HG03103 (cell line): ENCODE measurements around the gene FURIN.
"Not testable (repeated sequence)": the region's sequence is repeated elsewhere in the genome, so short reads cannot be mapped to it uniquely, and the experiment has no call there.

Experiments
- ATAC-seq: cut with Tn5 transposase; IDR thresholded peaks from one replicate; pipeline ENCODE4 v1.9.1; 2021; ENCODE audit warnings: low read depth; ENCODE audit not compliant: unreplicated experiment

FURIN gene

DNA sequence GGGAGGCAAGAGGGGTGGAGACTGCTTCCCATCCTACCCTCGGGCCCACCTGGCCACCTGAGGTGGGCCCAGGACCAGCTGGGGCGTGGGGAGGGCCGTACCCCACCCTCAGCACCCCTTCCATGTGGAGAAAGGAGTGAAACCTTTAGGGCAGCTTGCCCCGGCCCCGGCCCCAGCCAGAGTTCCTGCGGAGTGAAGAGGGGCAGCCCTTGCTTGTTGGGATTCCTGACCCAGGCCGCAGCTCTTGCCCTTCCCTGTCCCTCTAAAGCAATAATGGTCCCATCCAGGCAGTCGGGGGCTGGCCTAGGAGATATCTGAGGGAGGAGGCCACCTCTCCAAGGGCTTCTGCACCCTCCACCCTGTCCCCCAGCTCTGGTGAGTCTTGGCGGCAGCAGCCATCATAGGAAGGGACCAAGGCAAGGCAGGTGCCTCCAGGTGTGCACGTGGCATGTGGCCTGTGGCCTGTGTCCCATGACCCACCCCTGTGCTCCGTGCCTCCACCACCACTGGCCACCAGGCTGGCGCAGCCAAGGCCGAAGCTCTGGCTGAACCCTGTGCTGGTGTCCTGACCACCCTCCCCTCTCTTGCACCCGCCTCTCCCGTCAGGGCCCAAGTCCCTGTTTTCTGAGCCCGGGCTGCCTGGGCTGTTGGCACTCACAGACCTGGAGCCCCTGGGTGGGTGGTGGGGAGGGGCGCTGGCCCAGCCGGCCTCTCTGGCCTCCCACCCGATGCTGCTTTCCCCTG lies 13.8 kb downstream of the FURIN start:
- no peak for ATAC-seq

DNA sequence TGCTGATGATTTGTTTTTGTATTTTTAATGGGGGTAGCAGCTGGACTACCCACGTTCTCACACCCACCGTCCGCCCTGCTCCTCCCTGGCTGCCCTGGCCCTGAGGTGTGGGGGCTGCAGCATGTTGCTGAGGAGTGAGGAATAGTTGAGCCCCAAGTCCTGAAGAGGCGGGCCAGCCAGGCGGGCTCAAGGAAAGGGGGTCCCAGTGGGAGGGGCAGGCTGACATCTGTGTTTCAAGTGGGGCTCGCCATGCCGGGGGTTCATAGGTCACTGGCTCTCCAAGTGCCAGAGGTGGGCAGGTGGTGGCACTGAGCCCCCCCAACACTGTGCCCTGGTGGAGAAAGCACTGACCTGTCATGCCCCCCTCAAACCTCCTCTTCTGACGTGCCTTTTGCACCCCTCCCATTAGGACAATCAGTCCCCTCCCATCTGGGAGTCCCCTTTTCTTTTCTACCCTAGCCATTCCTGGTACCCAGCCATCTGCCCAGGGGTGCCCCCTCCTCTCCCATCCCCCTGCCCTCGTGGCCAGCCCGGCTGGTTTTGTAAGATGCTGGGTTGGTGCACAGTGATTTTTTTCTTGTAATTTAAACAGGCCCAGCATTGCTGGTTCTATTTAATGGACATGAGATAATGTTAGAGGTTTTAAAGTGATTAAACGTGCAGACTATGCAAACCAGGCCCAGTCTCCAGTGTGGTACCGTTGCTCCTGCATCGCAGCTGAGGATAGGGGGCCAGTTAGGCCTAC lies 14.6 kb downstream of the FURIN start:
- no peak for ATAC-seq

DNA sequence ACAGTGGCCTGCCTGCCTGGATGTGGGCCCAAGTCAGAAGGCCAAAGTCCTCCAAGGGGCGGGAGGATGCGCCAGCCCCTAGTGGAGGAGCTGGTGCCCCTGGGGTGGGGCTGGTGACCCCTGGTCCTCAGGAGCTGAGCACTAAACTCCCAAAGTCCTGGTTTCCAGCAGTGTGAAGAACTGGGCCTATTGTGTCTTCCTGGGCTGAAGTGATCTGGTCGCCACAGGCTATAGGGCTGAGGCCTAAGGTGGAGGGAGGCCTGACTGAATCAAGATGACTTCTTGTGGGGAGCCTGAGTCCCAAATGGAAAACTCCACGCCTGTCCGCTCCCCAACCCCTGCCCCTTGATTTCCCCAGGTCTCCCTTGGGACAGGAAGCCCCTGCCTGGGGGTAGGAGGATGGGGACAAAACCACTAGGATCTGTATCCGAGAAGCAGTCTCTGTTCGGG lies 15.2 kb downstream of the FURIN start:
- no peak for ATAC-seq

DNA sequence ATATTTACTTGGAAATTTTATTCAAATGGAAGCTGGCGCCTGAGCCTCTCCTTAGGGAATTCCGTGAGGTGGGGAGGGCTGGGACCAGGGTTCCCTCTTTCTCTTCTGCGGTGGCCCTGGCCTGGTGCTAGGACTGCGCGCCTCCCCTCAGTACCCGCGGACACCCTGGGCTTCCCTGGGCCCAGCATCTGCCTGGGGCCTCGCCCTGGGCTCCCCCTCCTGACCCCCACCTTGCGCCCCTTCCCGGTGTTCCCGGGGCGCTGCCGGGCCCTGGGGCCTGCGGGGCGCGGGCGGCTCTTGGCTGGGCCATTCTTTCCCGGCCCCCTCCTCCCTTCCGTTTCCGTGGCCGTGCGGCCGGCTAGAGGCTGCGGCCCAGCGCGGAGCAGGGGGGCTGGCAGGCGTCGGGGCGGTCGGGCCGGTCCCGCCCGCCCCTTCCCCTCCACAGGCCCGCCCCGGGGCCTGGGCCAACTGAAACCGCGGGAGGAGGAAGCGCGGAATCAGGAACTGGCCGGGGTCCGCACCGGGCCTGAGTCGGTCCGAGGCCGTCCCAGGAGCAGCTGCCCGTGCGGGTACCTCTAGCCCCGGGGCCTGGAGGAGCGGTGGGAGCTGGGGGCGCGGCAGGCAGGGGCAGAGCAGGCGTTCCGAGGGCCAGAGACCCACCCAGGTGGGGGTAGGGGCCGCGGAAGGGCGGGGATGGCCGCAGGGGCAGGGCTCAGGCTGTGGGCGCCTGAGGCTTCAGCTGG lies 15.8 kb downstream of the FURIN start, which contains the start of gene FES:
Gene FES (plus strand): TSS at position 529 of the 743 bp plus-strand sequence. CDS start 542 bp downstream, outside the sequence.
- ATAC-seq: no peak

DNA sequence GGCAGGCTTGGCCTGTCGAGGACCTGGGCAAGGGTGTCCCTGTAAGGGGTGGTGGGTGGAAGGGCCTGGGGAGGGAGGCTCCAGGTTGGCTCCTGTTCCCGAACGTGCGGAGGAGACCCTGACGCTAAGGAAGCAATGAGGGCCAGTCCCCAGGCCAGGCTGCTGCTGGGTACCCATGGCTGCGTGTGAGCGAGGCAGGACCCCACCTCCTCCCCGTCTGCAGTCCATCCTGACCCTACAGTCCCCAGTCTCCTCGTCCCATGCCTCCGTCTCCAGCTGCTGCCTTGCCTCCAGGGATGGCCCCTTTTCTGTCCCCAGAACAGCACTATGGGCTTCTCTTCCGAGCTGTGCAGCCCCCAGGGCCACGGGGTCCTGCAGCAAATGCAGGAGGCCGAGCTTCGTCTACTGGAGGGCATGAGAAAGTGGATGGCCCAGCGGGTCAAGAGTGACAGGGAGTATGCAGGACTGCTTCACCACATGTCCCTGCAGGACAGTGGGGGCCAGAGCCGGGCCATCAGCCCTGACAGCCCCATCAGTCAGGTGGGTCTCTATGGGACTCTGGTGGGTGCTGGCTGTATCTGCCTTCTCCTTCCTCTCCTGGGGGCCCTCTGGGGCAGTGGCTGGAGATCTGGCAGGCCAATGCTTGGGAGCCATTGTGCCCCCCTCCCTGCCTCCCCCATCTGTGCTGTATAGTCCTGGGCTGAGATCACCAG lies 16.5 kb downstream of the FURIN start:
- ATAC-seq: no peak

DNA sequence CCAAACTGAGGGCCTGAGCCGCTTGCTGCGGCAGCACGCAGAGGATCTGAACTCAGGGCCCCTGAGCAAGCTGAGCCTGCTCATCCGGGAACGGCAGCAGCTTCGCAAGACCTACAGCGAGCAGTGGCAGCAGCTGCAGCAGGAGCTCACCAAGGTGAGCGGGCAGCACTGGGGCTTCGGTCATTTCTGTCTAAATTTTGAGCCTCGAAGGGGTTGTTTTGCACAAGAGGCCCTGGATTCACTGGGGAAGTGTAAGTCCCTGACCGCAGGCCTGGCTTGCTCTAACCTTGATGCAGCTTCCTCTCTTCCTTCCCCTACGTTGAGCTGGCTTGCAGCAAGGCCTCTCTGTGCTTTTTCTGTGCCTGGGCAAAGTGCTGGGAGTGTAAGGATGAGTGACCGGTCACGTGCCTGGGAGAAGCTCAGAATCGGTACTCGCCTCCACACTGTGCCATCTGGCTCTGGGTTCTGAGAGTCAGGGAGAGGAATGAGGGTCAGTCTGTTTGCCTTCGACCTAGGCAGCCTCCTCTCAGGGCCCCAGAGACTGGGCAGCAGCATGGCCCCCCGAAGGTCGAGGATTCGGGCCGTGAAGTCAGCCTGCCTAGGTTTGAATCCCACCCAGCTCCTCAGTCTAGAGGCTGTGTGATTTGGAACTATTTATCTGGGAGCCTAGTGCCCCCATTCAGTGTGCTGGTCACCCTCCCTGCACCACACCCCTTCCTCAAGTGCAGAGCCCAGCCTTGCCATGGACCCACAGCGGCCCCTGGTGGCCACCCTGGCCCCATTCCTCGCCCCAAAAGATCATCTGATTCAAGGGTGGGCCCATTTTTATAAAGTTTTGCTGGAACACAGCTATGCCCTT lies 17.3 kb downstream of the FURIN start:
- peak; percentile 49 for ATAC-seq

DNA sequence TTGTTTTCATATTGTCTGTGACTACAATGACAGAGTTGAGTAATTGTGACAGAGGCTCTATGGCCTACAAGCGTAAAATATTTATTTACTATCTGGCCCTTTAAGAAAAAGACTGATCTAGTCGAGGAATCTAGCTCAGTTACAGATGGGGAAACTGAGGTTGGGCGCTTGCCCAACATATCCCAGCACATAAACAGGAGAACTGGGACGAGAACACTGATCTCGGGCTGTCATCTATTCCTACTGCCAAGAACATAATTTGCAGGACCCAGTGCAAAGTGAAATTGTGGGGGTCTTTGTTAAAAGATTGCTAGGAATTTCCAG lies 17.9 kb downstream of the FURIN start:
- no peak for ATAC-seq

DNA sequence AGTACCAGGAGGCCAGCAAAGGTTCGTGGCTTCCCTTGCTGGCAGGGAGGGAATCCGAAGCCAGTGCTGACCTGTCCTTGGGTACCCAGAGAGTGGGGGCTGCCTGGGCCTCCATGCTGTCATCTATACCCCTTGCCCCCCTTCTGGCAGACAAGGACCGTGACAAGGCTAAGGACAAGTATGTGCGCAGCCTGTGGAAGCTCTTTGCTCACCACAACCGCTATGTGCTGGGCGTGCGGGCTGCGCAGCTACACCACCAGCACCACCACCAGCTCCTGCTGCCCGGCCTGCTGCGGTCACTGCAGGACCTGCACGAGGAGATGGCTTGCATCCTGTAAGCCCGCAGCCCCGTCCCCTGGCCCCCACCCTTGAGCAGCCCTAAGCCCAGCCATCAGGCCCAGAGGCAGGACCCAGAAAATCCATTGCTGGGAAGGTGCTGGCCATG lies 18.7 kb downstream of the FURIN start:
- no peak for ATAC-seq

DNA sequence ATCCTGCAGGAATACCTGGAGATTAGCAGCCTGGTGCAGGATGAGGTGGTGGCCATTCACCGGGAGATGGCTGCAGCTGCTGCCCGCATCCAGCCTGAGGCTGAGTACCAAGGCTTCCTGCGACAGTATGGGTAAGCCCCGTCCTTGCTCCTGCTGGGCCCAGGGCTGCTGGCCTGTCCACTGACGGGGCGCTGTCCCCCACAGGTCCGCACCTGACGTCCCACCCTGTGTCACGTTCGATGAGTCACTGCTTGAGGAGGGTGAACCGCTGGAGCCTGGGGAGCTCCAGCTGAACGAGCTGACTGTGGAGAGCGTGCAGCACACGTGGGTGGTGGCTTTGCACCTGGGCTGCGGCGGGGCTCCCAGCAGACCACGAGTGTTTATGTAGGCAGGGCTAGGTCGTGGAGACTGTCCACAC lies 20.9 kb downstream of the FURIN start:
- no peak for ATAC-seq

DNA sequence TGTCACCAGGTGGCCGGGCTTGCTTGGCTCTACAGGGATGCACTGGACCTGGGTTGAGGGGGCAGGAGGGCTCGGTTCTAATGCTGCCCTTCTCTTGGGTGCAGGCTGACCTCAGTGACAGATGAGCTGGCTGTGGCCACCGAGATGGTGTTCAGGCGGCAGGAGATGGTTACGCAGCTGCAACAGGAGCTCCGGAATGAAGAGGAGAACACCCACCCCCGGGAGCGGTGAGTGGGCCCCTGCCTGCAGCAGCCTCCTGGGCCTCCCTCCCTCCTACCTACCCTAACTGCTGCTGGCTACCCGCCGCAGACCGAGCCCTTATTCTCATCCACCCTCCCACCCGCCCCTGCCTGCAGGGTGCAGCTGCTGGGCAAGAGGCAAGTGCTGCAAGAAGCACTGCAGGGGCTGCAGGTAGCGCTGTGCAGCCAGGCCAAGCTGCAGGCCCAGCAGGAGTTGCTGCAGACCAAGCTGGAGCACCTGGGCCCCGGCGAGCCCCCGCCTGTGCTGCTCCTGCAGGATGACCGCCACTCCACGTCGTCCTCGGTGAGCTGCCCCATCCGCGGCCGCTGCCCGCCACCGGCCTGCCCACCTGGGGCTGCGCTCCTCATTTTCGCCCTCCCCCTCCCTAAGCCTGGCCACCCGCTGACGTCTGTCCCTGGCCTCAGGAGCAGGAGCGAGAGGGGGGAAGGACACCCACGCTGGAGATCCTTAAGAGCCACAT lies 21.5 kb downstream of the FURIN start:
- no peak for ATAC-seq

DNA sequence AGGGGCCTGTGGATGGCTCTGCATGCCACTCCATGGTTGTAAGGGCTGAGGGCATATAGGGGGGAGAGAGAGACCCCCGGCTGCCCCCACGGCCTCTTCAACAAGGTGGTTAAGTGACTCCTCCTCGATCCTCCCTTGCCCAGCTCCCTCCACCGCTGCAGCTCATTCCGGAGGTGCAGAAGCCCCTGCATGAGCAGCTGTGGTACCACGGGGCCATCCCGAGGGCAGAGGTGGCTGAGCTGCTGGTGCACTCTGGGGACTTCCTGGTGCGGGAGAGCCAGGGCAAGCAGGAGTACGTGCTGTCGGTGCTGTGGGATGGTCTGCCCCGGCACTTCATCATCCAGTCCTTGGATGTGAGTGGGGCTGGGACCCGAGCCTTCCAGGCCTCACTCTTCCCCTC lies 22.5 kb downstream of the FURIN start:
- ATAC-seq: no peak

DNA sequence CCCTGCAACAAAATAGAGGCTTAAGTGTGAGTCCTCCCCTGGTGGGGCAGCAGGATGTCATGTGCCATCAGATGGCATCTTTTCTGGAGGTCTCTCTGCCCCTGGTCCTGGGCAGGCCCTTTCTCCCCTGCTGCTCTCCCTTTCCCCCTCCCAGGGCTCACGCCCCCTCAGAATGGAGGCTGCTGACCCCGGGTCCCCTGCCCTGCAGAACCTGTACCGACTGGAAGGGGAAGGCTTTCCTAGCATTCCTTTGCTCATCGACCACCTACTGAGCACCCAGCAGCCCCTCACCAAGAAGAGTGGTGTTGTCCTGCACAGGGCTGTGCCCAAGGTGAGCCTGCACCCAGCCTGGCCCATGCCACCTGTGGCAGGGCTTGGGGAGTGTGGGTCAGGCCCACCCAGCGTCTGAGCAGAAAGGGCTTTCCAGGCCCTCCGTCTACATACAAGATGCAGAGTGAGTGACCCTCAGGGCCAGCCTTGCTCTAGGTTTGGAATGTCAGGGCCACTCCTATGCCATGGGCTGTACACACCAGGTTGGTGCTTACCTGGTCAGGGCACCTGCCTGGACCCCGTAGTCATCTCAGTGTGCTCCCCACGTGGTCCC lies 23.1 kb downstream of the FURIN start:
- ATAC-seq: no peak

DNA sequence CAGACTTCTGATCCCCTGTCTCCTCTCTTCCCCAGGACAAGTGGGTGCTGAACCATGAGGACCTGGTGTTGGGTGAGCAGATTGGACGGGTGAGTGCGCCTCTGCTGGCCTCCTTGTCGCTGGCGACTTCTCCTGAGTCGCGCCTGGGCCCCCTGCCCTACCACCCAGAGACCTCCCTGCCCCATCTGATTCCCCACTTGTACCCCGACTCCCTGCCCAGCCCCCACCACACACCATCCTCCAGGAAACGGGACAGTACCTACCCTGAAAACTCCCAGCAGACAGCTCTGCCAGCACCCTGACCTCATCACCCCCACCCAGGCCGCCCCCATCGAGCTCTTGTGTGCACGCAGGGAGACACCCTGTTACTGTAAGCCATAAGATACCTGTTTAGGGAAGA lies 23.6 kb downstream of the FURIN start:
- ATAC-seq: no peak

DNA sequence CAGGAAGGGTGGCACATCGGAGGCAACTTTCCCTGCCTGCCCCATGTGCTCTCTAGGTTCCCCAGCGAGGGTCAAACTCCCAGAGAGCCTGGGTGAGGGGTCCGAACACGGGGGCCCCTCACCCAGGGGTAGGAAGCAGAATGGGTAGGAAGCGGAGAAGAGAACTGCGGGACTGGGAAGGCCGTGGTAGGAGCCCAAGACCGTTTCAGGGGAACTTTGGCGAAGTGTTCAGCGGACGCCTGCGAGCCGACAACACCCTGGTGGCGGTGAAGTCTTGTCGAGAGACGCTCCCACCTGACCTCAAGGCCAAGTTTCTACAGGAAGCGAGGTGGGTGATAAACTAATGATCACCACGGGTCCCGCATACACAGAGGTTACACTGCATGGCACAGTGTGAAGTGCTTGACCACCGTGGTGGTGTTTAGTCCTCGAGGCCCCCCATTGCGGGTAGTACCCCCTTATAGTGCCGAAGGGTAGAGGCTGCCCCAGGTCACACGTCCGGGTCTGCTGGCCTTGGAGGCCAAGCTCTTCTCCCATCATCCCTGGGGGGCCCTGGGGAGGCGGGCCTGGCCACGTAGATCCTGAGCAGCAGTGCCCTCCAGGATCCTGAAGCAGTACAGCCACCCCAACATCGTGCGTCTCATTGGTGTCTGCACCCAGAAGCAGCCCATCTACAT lies 24.2 kb downstream of the FURIN start:
- ATAC-seq: no peak

DNA sequence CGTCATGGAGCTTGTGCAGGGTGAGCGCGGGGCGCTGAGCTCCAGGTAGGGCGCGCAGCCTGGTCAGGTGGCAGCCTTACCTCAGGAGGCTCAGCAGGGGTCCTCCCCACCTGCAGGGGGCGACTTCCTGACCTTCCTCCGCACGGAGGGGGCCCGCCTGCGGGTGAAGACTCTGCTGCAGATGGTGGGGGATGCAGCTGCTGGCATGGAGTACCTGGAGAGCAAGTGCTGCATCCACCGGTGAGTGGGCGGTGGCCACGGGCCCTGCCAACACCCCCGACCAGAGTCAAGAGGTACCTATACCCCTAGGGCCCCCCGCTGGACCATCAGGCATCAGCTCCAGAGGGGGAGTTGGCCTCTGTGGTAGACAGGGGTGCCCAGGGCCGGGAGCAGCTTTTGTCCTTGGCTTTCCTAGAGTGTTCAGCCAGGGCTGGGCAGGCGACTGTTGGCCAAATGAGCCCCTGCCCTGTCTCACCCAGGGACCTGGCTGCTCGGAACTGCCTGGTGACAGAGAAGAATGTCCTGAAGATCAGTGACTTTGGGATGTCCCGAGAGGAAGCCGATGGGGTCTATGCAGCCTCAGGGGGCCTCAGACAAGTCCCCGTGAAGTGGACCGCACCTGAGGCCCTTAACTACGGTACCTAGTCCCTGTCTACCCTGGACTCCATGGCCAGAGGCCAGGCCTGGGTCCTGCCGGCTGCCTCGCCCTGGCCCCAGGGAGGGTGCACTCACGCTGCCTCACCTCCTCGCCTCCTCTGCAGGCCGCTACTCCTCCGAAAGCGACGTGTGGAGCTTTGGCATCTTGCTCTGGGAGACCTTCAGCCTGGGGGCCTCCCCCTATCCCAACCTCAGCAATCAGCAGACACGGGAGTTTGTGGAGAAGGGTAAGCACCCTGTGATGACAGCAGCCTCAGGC lies 25.0 kb downstream of the FURIN start:
- ATAC-seq: no peak

DNA sequence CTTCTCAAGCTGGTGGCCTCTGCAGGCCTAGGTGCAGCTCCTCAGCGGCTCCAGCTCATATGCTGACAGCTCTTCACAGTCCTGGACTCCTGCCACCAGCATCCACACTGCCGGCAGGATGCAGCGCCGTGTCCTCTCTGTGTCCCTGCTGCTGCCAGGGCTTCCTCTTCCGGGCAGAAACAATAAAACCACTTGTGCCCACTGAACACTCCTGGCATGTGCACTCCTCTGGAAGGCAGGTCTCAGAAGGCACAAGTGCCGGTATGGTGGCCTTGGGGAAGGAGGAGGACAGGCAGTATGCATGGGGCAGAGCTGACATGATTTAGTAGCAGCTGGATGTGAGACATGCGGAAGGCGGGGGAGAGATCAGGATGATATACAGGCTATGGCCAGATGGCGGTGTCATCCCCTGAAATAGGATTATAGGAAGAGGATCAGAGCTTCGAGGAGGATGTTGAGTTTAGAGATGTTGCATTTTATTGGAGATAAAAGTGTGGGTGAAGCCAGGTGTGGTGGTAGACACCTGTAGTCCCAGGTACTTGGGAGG lies 27.3 kb downstream of the FURIN start:
- no peak for ATAC-seq

DNA sequence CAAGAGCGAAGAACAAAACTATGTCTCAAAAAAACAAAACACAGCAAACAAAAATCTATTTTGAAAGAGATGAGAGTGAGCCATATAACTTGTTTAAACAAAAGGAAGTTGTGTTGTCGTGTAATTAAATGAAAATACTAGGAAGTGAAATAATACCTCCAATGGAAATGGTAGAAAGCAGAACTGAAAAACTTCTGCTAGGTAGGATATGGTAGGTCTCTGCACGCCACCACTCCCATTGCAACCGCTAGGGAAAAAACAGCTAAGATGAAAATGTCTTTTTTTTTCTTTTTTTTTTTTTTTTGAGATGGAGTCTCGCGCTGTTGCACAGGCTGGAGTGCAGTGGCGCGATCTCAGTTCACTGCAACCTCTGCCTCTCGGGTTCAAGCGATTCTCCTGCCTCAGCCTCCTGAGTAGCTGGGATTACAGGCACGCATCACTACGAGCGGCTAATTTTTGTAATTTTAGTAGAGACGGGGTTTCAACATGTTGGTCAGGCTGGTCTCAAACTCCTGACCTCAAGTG lies 28.8 kb downstream of the FURIN start:
- not testable (repeated sequence) for ATAC-seq
